ENCODE measurements around the gene CLEC17A. TPM values are rescaled to one million over a fixed set of nuclear protein-coding genes. Genes with fewer than 3 reads are reported as not detected.
"Not testable (repeated sequence)": the region's sequence is repeated elsewhere in the genome, so short reads cannot be mapped to it uniquely, and the experiment has no call there.

The CLEC17A gene
- total RNA-seq, 4 donors from 2014 or later = 0.41 to 4.9 TPM; not detected in 2

DNA sequence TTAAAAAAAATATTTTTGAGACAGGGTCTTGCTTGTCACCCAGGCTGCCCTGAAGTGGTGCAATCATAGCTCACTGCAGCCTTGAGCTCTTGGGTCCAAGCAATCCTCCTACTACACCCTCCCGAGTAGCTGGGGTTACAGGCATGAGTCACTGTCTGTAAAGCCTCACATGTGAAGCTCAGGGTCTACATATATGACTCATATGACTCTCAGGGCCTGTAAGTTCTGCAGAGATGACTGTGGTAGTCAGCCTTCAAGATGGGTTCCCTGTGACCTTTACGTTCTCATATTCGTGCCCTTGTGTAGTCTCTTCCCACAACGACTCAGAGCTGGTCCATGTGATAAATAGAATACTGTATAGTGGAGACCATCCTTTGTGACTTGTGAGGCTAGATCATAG lies 6.5 kb downstream of the CLEC17A start:
- in situ Hi-C loops (cut with MboI; ENCODE audit: low pct_ligation_motif_present in 1 of 4, low pct_unique_long_range_greater_than_20kb in 1 of 4, low sequenced_read_pairs in 3 of 4) = not testable (repeated sequence)

GRCh38 chr19:14595558-14595957 lies 12.7 kb downstream of the CLEC17A start:
- no peaks in the 10 kb centered on the region for H3K9me3 ChIP-seq
- in situ Hi-C loops (cut with MboI; ENCODE audit: low pct_ligation_motif_present in 1 of 4, low pct_unique_long_range_greater_than_20kb in 1 of 4, low sequenced_read_pairs in 3 of 4) = no loop called here
- H3K27me3 ChIP-seq = no peaks in the 10 kb centered on the region
- no peaks in the 10 kb centered on the region for H3K4me1 ChIP-seq
- 93 to 98% methylated on average over 3 of the region's 3 CpGs for WGBS, 2 donors (ENCODE audit: low coverage in 1 of 2)
- no peak for DNase-seq
- no peaks in the 10 kb centered on the region for H3K36me3 ChIP-seq
- TF ChIP-seq CTCF (IDR thresholded peaks at IDR 0.05) (no peak), EP300 (IDR thresholded peaks at IDR 0.05; ENCODE audit: low read depth) (no peak), POLR2A (IDR thresholded peaks at IDR 0.05) (no peak), POLR2AphosphoS5 (IDR thresholded peaks at IDR 0.05) (no peak)
- H3K4me3 ChIP-seq = no peak overlapping the region
- intact Hi-C loops (cut with DNase I; ENCODE audit: low total_unique reads) = no loop called here
- H3K27ac ChIP-seq = no peak overlapping the region

More for the DNA sequence above, 6.5 kb downstream of the CLEC17A start:
- H3K4me1 ChIP-seq; H3K4me3 ChIP-seq; H3K27me3 ChIP-seq; intact Hi-C loops (cut with DNase I; ENCODE audit: low total_unique reads); H3K36me3 ChIP-seq; DNase-seq; H3K9me3 ChIP-seq; H3K27ac ChIP-seq: not testable (repeated sequence)
- WGBS, 2 donors (ENCODE audit: low coverage in 1 of 2) = no CpG with 5 or more reads among the region's 4 CpGs

DNA sequence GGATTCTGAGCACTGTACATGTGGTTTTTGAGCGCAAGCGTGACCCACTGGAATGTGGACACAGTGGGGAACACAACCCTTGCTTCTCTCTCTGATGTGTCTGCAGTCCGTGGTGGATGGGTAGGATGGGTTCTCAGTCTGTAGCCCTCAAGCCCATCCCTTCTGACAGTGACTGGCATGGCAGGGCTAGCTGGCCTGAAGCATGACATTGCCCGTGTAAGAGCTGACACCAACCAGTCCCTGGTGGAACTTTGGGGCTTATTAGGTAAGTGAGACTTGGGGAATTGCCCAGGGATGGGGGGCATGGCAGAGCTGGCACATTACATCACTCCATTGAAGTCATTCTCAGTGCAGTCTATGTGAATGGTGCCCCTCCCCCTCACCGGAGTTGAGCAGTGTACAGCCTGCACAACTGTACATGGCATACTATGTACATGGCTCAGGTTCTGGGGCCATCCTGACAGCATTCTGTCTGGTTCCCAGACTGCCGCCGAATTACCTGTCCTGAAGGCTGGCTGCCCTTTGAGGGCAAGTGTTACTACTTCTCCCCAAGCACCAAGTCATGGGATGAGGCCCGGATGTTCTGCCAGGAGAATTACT lies 16.8 kb downstream of the CLEC17A start:
- no peak overlapping the region for H3K4me3 ChIP-seq
- intact Hi-C loops (cut with DNase I; ENCODE audit: low total_unique reads) (no loop called here), in situ Hi-C loops (cut with MboI; ENCODE audit: low pct_ligation_motif_present in 1 of 4, low pct_unique_long_range_greater_than_20kb in 1 of 4, low sequenced_read_pairs in 3 of 4) (no loop called here)
- TF ChIP-seq CTCF (IDR thresholded peaks at IDR 0.05) = no peak
- no peak for TF ChIP-seq POLR2A (IDR thresholded peaks at IDR 0.05)
- TF ChIP-seq POLR2AphosphoS5 (IDR thresholded peaks at IDR 0.05) = no peak
- no peak for TF ChIP-seq EP300 (IDR thresholded peaks at IDR 0.05; ENCODE audit: low read depth)
- H3K4me1 ChIP-seq = no peaks in the 10 kb centered on the region
- no peaks in the 10 kb centered on the region for H3K36me3 ChIP-seq
- H3K27ac ChIP-seq = no peak overlapping the region
- no peak for DNase-seq
- H3K27me3 ChIP-seq = no peaks in the 10 kb centered on the region
- no peaks in the 10 kb centered on the region for H3K9me3 ChIP-seq
- WGBS, 2 donors (ENCODE audit: low coverage in 1 of 2) = 86% methylated on average over 8 of the region's 8 CpGs; no CpG with 5 or more reads in 1 of the 2 donors

- no peak for TF ChIP-seq POLR2A (IDR thresholded peaks at IDR 0.05)
- no peak for TF ChIP-seq POLR2AphosphoS5 (IDR thresholded peaks at IDR 0.05)
- TF ChIP-seq EP300 (IDR thresholded peaks at IDR 0.05; ENCODE audit: low read depth) = no peak
- no peak for TF ChIP-seq CTCF (IDR thresholded peaks at IDR 0.05)
- WGBS, 2 donors (ENCODE audit: low coverage in 1 of 2) = 77 to 94% methylated on average over 2 of the region's 2 CpGs
- Histone ChIP-seq H3K9me3 (no peaks in the 10 kb centered on the region), H3K27ac (no peak overlapping the region), H3K4me1 (no peaks in the 10 kb centered on the region), H3K36me3 (no peaks in the 10 kb centered on the region), H3K4me3 (no peak overlapping the region), H3K27me3 (no peaks in the 10 kb centered on the region)
- DNase-seq = no peak
- intact Hi-C loops (cut with DNase I; ENCODE audit: low total_unique reads) (no loop called here), in situ Hi-C loops (cut with MboI; ENCODE audit: low pct_ligation_motif_present in 1 of 4, low pct_unique_long_range_greater_than_20kb in 1 of 4, low sequenced_read_pairs in 3 of 4) (no loop called here)
Observed at GRCh38 chr19:14603990-14604387, 21.1 kb downstream of the CLEC17A start.

DNA sequence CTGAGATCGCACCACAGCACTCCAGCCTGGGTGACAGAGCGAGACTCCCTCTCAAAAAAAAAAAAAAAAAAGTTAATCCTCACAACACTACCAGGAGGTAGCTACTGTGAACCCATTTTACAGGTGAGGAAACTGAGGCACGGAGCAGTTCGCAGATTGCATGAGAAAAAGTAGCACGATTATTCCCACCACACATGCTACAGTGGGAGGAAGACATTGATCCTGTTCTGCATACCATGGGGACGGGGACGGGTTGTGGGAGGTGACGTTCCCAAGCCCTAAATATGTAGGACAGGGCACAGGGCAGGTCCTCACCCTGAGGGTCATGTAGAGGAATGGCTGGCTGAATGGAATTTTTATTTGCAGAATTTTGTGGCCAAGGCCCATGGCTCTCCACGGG lies 23.7 kb downstream of the CLEC17A start:
- Histone ChIP-seq H3K27ac (no peak overlapping the region), H3K27me3 (no peaks in the 10 kb centered on the region), H3K4me3 (no peak overlapping the region), H3K36me3 (no peaks in the 10 kb centered on the region), H3K4me1 (no peaks in the 10 kb centered on the region), H3K9me3 (no peaks in the 10 kb centered on the region)
- TF ChIP-seq POLR2A (IDR thresholded peaks at IDR 0.05) = no peak
- TF ChIP-seq POLR2AphosphoS5 (IDR thresholded peaks at IDR 0.05) = no peak
- TF ChIP-seq EP300 (IDR thresholded peaks at IDR 0.05; ENCODE audit: low read depth) = no peak
- no peak for TF ChIP-seq CTCF (IDR thresholded peaks at IDR 0.05)
- 55 to 77% methylated on average over 4 to 9 of the region's 9 CpGs for WGBS, 2 donors (ENCODE audit: low coverage in 1 of 2)
- DNase-seq = no peak
- intact Hi-C loops (cut with DNase I; ENCODE audit: low total_unique reads) (no loop called here), in situ Hi-C loops (cut with MboI; ENCODE audit: low pct_ligation_motif_present in 1 of 4, low pct_unique_long_range_greater_than_20kb in 1 of 4, low sequenced_read_pairs in 3 of 4) (no loop called here)
